NCI-H345 (cell line): Measurements from ENCODE around the gene PIP4P1.

ENCODE experiments used
- DNase-seq: peaks from one replicate; lab custom pipeline; 2025; lab: John Stamatoyannopoulos, UW

PIP4P1 gene

DNA sequence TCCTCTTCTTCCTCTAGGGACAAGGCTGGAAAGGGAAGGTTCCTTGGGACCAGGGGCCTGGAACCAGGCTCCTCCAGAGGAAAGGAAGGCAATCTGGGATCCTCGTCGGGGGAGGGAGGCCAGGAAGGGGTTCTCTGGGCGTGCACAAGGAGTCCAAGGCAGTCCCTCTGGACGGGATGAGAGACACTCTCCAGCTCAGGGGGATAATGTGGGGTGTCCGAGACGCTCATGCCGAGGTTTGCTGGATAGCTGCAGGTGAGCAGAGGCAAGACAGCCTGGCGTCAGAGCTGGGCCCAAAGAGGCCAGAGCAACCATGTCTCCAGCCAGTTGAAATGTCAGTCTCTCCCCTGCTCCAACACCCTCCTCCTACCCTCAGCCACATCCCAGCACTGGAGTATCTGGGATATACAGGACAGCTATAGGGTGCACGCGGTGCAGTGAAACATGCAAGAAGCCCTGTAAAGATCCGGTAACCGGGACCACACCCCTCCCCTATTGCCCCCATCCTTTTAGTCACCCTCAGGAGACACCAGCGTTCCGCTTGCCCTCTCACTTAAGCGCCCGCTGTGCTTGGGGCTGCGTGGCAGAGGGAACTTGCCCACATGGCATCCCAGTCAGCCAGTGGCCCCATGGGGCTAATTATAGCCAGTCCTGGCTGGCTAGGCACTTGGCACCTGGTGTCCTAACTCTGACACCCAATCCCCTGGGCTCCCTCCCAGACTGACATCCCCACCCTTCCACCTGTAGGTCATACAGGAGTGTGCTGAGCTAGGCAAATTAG, 25.5 kb downstream of the PIP4P1 start, which contains the start of gene KLHL33:
KLHL33 (minus strand) TSS at position 585 of the 781 bp plus-strand sequence; CDS start at position 230, 355 bp downstream.
- no peak for DNase-seq

DNA sequence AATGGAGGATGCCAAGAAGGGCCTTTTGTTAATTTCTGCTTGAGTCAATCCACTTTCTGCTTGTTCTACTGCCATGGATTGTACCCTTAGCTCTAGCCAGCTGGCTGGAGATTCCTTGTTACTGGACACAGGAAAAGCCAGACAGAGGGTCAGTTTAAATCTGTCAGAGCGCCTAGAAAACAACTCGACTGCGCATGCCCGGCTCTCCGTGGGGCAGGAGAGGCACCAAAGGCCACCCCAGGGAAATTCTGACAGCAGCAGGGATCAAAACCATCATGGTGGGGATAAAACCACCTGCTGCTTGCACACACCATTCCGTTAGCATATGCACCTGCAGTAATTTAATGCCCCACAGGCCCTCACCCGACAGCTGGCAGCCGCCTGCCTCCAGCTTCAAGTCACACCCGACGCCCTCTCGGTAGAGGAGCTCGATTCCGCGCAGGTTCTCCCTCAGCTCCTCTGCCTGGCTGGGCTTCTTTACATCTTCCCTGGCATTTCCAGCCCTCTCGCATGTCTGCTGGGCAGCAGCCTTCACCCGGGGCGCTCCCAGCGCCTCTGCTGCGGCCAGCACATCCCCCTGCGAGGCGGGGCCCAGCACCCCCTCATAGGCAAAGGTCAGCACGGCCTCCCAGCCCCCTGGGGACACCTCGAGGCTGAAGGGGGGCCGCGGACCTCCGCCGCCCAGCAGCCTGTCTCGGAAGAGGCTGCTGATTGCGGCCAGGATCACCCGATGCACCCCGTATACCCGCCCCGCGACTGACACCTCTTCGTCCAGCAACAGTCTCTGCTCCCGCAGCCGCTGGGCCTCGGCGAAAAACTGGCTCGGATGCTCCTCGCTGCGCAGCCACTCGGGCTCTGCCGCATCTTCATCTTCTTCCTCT, 26.3 kb downstream of the PIP4P1 start:
- no peak for DNase-seq

DNA sequence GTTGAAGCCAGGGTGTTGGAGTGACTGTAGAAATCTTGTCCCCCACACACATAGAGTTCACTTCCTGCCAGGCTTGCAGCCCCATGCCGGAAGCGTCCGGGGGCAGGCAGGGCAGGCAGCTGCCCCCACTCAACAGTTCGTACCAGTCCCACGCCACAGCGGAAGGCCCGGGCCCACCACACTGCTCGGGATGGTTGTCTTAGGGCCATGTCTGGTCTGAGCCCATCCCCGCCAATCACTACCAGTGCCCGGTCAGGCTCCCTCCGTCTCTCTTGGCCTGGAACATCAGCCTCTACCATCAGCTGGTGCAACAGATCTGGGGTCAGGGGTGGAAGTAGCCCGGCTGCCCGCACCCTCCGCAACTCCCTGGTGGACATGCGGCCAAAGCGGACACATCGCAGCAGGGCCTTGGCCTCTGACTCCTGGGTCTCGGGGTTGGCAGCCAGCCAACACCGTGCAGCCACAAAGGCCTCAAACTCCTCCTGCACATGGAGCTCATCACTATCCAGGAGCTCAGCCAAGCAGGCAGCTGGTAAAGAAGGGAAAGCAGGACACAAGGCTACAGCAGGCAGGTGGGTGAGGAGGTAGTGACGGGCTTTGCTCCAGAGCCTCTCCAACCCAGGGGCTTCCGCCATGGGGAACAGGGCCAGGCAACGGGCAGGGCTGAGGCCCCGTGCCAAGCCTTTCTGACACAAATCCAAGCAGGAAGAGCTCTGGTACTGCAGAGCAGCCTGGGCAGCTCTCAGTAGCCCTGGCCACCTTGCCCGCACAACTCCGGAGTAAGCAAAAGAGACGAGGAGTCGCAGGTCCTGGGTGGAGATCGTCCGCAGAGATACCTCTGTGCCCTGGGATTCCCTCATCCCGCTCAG, 31.2 kb downstream of the PIP4P1 start:
- DNase-seq: no peak

DNA sequence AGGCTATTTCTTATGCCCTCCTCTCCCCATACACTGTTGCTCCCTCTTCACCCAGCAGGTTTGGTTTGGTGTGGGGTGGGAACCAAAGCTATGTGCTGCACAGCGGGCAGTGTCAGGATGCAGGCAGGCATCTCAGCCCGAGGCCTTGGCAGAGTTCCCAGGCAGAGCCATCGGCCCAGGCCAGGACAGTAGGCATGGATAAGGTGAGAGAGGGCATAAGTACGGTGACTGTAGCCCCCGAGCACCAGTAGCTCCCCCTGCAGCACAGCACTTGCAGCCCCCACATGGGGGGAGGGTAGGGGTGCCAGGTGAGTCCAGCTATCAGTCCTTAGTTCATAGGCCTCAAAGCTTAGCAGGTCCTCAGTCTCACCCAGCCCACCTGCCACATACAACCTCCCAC, 32.4 kb downstream of the PIP4P1 start:
- DNase-seq: no peak

DNA sequence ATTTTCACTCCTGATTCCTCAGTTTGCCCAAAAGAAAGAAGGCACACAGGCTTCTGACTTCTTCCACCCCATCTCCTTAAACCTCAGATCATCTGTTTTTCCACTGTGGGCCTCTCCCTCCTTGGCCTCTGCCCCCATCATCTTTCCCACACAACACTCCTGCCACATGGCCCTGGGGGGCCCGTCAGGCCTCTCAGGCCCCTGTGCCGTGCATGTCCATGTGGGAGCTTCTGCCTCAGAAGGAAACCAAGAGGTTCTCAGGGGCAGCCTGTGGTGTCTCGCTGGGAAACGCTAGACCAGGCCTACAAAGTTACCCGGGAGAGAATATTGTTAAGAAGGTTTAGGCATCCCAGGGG, 33.2 kb downstream of the PIP4P1 start:
- DNase-seq: no peak

DNA sequence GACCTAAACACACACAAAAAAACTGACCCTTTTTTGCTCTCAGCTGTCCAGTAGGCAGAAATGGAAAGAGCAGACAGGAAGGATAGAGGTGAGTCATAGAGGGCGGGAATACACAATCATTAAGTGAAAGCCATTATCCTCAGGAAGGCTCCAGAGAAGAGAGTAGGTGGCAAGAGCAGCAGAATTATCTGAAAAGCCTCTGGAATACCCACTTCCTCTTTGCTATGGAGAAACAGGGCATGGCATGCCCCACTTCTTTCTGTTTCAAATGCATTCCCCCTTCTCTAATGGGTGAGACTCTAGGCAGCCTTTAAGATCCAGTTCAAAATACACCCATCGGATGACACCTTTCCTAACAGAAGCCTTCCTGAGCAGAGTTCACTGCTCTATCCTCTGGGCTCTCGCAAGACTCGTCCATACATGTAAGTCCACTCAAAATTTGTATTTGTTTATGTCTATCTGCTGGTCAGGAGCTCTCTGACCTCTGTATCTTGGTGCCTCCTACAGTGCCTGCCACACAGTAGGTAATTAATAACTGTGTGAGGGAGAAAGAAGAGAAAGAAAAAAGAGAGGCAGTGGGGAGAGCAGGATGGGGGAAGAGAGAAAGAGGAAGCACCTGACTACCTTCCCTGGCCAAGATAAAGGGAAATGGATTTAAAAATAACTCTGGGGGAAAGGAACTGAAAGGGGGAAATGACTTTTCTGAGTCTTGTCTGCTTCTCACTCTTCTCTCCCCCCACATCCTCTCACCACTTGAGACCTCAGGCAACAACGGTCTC, 33.8 kb downstream of the PIP4P1 start:
- no peak for DNase-seq

DNA sequence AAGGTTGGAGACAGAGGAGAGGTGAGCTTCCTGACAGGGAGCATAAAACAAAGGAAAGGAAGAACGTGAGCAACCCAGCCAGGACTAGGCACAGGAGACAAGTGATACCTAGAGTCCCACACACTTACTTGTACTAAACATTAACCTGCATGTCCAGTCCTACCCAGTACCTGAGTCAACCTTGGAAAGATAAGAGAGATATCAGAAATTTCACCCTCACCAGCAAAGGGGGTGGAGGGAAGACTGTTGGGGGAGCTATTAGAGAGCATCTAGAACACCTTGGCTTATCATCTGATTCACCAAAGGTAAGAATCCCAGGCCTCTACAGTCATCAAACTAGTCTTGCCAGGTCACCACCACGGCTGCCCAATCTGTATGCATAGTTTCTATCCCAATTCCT, 36.4 kb downstream of the PIP4P1 start:
- DNase-seq: no peak

DNA sequence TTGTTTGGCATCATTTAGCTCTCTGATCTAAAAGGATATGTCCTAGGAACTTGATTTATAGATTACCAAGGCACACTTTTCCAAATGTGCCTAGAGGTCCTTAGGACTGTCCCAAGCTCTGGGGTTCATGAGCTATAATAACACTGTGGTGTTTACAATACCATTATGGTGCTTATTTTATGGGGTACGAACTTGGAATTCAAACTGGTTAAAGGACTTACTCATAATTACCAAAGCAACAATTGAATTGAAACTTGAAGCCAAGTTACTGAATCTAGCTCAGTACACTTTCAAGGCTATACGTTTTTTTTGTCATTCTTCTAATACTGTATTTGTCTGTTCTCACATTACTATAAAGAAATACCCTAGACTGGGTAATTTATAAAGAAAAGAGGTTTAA, 38.3 kb downstream of the PIP4P1 start:
- no peak for DNase-seq

DNA sequence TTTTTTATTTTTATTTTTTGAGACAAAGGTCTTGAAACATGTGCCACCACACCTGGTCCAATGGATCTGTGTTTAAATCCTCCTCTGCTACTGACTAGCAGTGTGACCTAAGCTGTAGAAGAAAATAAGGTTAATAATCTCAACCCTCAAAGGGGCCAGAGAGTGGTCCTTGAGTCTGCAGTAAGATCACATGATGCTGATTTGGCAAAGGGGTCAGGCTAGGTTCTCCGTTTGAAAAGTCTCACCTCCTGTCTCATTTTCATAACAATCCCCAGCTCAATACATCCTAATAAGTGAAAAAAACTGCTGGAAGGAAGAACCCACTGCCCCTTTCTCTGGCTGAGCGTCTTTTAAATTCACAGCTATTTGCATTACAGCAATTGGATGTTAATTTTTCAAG, 40.0 kb downstream of the PIP4P1 start:
- no peak for DNase-seq

DNA sequence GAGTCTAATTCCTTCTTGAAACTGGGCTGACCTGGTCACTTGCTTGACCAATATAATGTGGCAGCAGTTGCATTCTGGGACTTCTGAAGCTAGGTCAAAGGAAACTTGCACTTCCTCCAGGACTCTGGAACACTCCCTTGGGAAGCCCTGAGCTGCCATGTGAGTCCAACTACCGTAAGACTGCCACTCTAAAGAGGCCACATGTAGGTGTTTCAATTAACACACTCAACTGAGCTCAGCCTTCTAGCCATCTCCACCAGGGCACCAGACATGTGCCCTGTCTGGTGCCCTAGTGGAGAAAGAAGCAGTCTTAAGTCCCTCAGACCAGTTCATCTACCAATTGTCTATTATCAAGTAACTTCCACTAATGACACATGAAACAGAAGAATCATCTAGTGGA, 41.8 kb downstream of the PIP4P1 start:
- DNase-seq: no peak

DNA sequence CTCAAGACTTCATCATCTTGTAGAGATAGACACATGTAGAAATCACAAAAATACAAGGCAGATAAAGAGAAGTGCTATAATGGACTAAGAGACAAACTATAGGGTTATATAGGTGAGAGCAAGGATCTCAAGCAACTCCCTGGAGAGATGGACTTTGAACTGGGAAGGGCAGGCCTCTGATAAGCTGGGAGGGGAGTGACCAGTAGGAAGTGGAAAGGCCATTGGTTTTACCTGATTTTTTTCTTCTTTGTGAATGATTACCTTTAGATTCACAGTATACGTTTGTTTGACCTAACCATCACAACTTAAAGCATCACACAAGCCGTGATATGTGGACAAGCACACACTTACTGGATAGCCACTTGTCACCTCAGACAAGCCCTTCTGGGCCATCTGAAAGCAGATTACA, 42.7 kb downstream of the PIP4P1 start:
- no peak for DNase-seq

DNA sequence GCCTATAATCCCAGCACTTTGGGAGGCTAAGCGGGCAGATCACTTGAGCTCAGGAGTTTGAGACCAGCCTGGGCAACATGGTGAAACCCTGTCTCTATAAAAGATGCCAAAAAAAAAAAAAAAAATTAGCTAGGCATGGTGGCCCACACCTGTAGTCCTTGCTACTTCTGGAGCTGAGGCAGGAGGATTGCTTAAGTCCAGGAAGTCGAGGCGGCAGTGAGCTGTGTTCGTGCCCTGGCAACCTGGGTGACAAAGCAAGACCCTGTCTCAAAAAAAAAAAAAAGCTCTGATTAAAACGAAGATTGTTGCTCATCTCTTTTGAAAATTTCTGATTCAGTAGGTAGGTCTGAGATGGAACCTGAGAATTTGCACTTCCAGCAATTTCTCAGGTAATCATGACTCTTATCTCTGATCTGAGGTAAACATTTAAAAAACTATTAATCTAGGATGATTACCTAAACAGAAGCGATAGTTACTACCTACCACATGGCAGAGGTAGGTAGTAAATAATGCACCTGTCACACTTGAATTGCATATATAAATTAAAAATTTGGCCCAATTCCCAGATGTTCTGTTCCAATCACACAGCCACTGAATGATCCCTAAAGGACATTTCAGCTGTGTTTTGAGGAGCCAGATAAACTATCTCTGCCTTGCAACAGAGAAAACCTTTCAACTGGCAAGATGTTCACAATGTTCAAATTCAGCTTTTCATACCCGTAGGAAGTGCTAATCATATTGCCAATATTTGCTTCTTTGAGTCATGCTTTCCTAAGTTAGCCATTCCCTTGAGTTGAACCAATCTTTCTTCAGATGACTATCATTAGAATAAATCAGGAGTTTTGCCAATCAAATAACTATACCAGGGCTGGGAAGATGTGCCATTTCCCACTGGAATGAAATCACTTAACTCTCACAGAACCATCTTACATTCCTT, 43.7 kb downstream of the PIP4P1 start:
- peak; percentile 24 for DNase-seq

DNA sequence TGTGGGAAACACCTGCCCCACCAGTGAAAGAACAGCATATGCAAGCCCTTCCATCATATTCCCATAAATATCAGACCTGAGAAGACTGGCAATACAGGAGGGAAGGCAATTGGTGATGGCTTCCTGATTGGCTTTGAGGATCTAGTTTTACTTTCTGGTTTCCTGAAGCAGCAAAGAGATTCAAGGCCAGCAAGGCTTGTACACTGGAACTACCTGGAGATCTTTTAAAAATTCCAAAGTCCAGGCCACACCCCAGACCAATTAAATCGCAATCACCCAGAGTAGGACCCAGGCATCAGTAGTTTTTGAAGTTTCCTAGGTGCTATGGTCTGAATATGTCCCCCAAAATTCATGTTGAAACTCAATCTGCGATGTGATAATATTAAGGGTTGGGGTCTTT, 45.0 kb downstream of the PIP4P1 start:
- DNase-seq: no peak

DNA sequence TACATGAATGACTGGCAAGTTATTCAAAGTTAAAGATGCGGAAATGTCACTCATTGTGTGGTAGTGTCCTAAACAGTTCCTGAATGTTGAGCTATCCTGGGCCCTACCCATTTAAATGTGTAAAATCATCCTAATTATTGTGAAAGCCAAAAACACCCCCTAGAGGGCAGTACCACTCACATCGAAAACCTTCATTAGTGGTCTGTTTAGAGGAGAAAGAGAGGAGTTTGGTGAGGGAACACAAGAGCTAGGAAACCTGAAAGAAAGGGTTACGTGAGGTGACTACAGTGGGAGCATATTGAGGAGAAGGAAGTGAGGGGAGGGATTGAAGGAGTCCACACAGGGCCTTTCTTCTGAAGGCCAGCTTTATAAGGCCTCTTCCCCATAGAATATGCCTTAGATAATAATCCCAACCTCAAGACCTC, 45.4 kb downstream of the PIP4P1 start:
- DNase-seq: peak; percentile 29

DNA sequence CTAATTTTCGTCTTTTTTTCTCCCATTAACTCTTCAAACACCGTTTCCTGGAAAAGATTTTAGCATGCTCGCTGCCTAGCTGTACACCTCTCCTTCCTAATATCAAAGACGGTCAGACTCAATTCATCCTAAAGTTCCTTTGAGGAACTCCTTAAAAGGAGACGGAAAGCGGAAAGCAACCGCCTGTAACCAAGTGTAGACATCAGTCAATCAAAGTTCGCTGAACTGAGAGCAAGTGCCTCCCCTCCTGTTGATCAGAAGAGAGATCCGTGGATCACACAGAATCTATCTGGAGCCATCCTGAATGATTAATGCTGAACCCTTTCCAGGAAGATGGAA, 47.5 kb downstream of the PIP4P1 start:
- DNase-seq: no peak

DNA sequence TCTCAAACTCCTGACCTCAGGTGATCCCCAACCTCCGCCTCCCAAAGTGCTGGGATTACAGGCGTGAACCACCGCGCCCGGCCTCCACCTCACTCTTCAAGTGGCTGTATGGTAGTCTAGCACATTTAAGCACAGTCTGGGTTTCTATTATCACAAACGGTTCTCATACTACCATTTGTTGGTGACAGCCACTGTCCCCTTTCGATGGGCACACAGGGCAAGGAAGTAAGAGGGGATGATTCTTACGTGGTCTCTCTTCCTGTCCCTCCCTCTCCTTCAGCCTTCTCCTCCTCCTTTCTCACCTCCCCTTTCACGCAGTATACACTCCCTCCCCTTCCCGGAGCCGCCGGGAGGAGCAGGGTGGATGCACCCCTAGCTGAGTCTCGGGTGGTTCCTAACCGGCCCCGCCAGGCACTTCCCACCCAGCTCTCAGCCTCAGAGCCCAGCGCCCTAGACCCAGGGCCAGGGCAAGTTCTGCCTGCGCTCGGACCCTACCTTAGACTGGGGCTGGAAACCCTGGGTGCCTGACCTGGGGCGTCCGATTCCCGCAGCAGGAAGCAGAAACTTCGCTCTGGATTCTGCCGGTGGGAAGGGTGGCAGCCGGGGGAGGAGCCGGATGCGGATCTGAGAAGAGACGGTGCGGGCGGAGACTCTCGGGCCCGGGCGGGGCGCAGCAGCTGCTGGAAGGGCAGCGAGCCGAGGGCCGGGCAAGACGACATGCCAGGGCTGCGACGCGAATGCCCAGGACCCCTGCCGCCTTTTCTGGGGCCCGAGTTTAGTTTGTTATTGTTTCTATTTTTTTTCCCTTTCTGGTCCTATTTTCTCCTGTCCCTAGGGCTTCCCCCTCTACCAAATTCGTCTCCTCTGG, 48.1 kb downstream of the PIP4P1 start, which contains the start of gene TEP1:
TEP1 (minus strand) TSS at position 626 of the 868 bp plus-strand sequence. CDS start 5,062 bp downstream, outside the sequence.
- peak; percentile 87 for DNase-seq

DNA sequence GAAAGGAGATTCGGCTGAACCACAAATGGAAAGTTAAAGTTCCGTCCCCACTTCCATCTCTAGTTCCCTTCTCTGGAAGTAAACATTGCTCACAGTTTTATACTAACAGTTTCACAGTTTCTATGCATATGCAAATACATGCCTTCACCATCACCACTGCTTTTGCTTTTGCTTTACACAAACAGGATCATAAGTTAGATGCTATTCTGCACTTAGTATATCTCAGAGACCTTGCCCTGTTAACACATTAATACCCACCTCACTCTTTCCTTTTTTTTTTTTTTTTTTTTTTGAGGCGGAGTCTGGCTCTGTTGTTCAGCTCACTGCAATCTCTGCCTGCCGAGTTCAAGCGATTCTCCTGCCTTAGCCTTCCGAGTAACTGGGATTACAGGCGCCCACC, 48.8 kb downstream of the PIP4P1 start:
- no peak for DNase-seq

DNA sequence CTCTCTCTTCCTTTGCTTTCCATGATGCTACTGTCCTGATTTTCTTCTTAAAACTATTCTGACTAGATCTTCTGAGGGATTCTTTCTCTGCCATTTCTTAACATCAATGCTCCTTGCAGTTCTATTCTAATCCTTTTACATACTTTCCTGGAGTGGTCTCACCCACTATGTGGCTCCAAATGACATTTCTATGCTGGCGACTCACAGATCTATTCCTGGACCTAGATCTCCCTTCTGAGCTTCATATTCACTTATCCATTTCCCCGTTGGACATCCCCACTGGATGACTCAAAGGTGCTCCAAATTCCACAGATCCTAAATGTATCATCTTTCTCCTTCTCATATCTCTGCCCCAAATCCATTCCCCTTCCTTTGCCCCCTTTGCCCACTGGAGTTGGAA, 52.0 kb downstream of the PIP4P1 start:
- DNase-seq: no peak
